T-cell (primary cell): ENCODE results near the gene YTHDF1. TPM values are rescaled to one million over a fixed set of nuclear protein-coding genes. Genes with fewer than 3 reads are reported as not detected.

Experiments
- ATAC-seq, 4 experiments: fragments of 200-7000 bp in 3 of 4; fragments of 150-1000 bp in 1 of 4; cut with Tn5 transposase; replicated peaks in 1 of 4; 1 replicate in 3 of 4; 2 replicates in 1 of 4; pipeline ENCODE4 v1.10.0; 2021; ENCODE audit warnings: moderate library complexity in 3 of 4, mild to moderate bottlenecking in 2 of 4, moderate number of reproducible peaks in 1 of 4
- CTCF ChIA-PET, 2 donors: fragments of 300-600 bp; sonication (Branson Sonifier 250); formaldehyde crosslinking; loops; one replicate each; lab custom pipeline; 2022; ENCODE audit warnings: antibody characterized with exemption in 2 of 2; lab: Charles Lee
- POLR2A ChIA-PET, 2 donors: fragments of 300-600 bp; sonication (Branson Sonifier 250); formaldehyde crosslinking; loops; one replicate each; lab custom pipeline; 2022; ENCODE audit warnings: antibody characterized with exemption in 2 of 2; lab: Charles Lee
- DNase-seq, 35 experiments: peaks; one replicate each; pipeline versions ENCODE4 v3.0.0 to v3.0.0-alpha.2; 2013 to 2023
- H3K27ac ChIP-seq: one replicate; pipeline ENCODE4 v1.5.1; 2013; ENCODE audit warnings: low read length
- H3K27me3 ChIP-seq, 2 experiments: replicated peaks in 1 of 2; 1 replicate in 1 of 2; 2 replicates in 1 of 2; pipeline versions ENCODE4 v1.6.1 to v1.7.0; 2013; ENCODE audit warnings: low read length in 1 of 2, mixed read lengths in 1 of 2; ENCODE audit not compliant: control insufficient read depth in 2 of 2, insufficient read depth in 2 of 2; ENCODE audit errors: extremely low read depth in 1 of 2
- H3K36me3 ChIP-seq, 2 donors: 1 replicate in 1 of 2; 2 replicates in 1 of 2; pipeline versions ENCODE4 v1.6.1 to v1.7.0; 2013; ENCODE audit warnings: low read length in 1 of 2; ENCODE audit not compliant: control insufficient read depth in 2 of 2, insufficient read depth in 1 of 2; ENCODE audit errors: extremely low read depth in 1 of 2
- H3K4me1 ChIP-seq, 2 experiments: 1 replicate in 1 of 2; 2 replicates in 1 of 2; pipeline versions ENCODE4 v1.6.1 to v1.7.0; 2013; ENCODE audit warnings: low read length in 2 of 2, mixed read lengths in 1 of 2; ENCODE audit not compliant: insufficient read depth in 2 of 2, control insufficient read depth in 1 of 2; ENCODE audit errors: extremely low read depth in 1 of 2
- H3K4me3 ChIP-seq, 2 donors: 1 replicate in 1 of 2; 2 replicates in 1 of 2; pipeline versions ENCODE4 v1.5.1 to v1.7.0; 2013; ENCODE audit warnings: mild to moderate bottlenecking in 2 of 2, low read length in 1 of 2, moderate library complexity in 1 of 2; ENCODE audit not compliant: control insufficient read depth in 1 of 2; ENCODE audit errors: extremely low read depth in 1 of 2
- H3K9me3 ChIP-seq: 2 replicates; pipeline ENCODE4 v1.7.0; 2013
- H3K27ac Mint-ChIP-seq, 2 donors: one replicate each; pipeline ENCODE4 v1.8.0; 2020 to 2021; ENCODE audit warnings: mild to moderate bottlenecking in 2 of 2, mixed read lengths in 2 of 2
- H3K27me3 Mint-ChIP-seq, 2 donors: one replicate each; pipeline ENCODE4 v1.8.0; 2021 to 2022; ENCODE audit warnings: mixed read lengths in 2 of 2
- H3K36me3 Mint-ChIP-seq: one replicate; pipeline ENCODE4 v1.8.0; 2021; ENCODE audit warnings: mixed read lengths
- H3K4me1 Mint-ChIP-seq, 3 donors: one replicate each; pipeline ENCODE4 v1.8.0; 2020 to 2022; ENCODE audit warnings: mixed read lengths in 3 of 3, mild to moderate bottlenecking in 1 of 3
- H3K4me3 Mint-ChIP-seq, 3 donors: one replicate each; pipeline ENCODE4 v1.8.0; 2020 to 2022; ENCODE audit warnings: mild to moderate bottlenecking in 3 of 3, mixed read lengths in 3 of 3, moderate library complexity in 3 of 3
- H3K9me3 Mint-ChIP-seq, 3 donors: one replicate each; pipeline ENCODE4 v1.8.0; 2020 to 2022; ENCODE audit warnings: mixed read lengths in 3 of 3
- WGBS: methylation state at CpG from one replicate; pipeline ENCODE4 v1.1.5; 2013; ENCODE audit warnings: missing lambda C conversion rate; ENCODE audit not compliant: insufficient coverage; 5-methylcytosine and 5-hydroxymethylcytosine counted together
- total RNA-seq, 35 experiments: library from RNA in 6 of 35; stranded (reverse) in 6 of 35; fragments of 120-200 nt in 1 of 35; gene quantifications; one replicate each; pipeline versions ENCODE4 v1.2.1 to v1.2.4 and lab custom pipeline; 2013 to 2026

Gene YTHDF1
- total RNA-seq, 5 donors from 2014 or later (not counting 1 experiment from before 2014, with no cell fraction given): 36.7 to 44.5 (median 42.2) TPM

DNA sequence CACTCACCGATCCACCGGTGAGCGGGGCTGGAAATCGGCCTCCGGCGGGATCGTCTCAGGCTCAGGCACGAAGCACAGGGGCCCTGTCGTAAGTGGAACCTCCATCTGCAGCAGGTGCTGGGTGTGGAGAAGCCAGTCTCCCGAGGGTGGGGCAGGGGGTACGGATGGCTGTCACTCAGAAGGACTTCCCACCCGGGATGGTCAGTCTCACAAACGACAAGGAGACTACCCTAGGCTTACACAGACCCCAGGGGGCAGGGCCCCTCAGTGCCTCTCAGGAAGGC, 27.8 kb downstream of the YTHDF1 start:
- Mint-ChIP-seq H3K36me3 (no peaks in the 10 kb centered on the region), H3K27ac (no peak overlapping the region), H3K4me3 (no peak overlapping the region), H3K27me3 (peaks cover 0 to 1% of the 10 kb centered on the region in 2 donors), H3K9me3 (no peaks in the 10 kb centered on the region), H3K4me1 (no peaks in the 10 kb centered on the region)
- DNase-seq (no peak), ATAC-seq (no peak)
- WGBS: 87% methylated on average over 12 of the region's 13 CpGs
- CTCF ChIA-PET: no interaction called here
- Histone ChIP-seq H3K27me3 (peaks cover 0 to 8% of the 10 kb centered on the region in 2 experiments), H3K9me3 (no peaks in the 10 kb centered on the region), H3K4me3 (no peak overlapping the region), H3K27ac (no peak overlapping the region), H3K4me1 (peaks cover 0 to 3% of the 10 kb centered on the region in 2 experiments), H3K36me3 (no peaks in the 10 kb centered on the region)
- POLR2A ChIA-PET: no interaction called here

GRCh38 chr20:63187338-63188158, 28.4 kb downstream of the YTHDF1 start:
- Mint-ChIP-seq H3K4me3 (no peak overlapping the region), H3K27me3 (peaks cover 0 to 4% of the 10 kb centered on the region in 2 donors), H3K9me3 (no peaks in the 10 kb centered on the region), H3K27ac (no peak overlapping the region), H3K4me1 (no peaks in the 10 kb centered on the region), H3K36me3 (no peaks in the 10 kb centered on the region)
- Histone ChIP-seq H3K27me3 (peaks cover 0 to 13% of the 10 kb centered on the region in 2 experiments), H3K36me3 (no peaks in the 10 kb centered on the region), H3K27ac (no peak overlapping the region), H3K4me1 (peaks cover 0 to 3% of the 10 kb centered on the region in 2 experiments), H3K9me3 (no peaks in the 10 kb centered on the region), H3K4me3 (no peak overlapping the region)
- 76% methylated on average over 4 of the region's 7 CpGs for WGBS
- ChIA-PET CTCF (no interaction called here), POLR2A (no interaction called here)
- ATAC-seq (no peak), DNase-seq (no peak)

DNA sequence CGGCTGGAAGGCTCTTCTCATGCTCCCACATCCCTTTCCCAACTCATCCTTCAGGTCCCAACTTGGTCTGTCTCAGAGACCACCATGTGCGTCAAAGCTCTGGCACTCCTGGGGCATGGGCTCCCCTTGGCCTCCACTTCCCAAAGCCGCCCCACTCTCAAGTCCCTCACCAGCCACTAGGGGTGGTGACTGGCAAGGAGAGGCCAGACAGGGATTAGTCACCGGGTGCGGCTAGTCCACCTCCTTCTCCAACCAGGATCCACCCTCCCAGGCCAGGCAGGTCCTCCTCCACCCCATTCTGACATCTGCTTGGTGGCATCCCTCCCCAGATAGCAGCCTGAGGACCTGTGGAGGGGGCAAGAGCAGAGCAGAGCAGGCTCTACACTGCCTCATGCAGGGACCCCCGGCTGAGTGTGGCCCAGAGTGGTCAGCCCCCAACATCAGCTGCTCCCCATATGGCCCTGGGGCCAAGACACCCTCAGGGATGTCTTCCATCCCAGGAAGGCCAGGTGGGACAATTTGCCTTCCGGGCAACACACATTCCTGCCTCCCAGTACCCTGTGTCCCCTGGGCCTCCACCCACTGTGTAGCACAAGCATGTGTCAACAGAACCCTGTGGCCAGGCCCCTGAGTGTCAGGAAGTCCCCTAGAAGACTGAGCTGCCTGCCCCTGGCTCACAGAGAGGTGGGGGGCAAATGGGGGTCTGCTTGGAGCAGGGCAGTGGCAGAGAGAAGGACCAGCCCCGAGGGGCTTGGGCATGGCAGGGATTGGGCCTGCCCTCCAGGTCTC, 29.2 kb downstream of the YTHDF1 start:
- Histone ChIP-seq H3K36me3 (no peaks in the 10 kb centered on the region), H3K4me1 (peaks cover 0 to 3% of the 10 kb centered on the region in 2 experiments), H3K27me3 (peaks cover 0 to 21% of the 10 kb centered on the region in 2 experiments), H3K27ac (no peak overlapping the region), H3K4me3 (no peak overlapping the region), H3K9me3 (no peaks in the 10 kb centered on the region)
- DNase-seq (no peak), ATAC-seq (no peak)
- ChIA-PET CTCF (no interaction called here), POLR2A (no interaction called here)
- H3K4me1 Mint-ChIP-seq: no peaks in the 10 kb centered on the region
- H3K27me3 Mint-ChIP-seq: peaks cover 4 to 11% of the 10 kb centered on the region in 2 donors
- WGBS: 93% methylated on average over 6 of the region's 8 CpGs
- H3K4me3 Mint-ChIP-seq: no peak overlapping the region
- no peaks in the 10 kb centered on the region for H3K9me3 Mint-ChIP-seq
- no peak overlapping the region for H3K27ac Mint-ChIP-seq
- no peaks in the 10 kb centered on the region for H3K36me3 Mint-ChIP-seq

GRCh38 chr20:63186084-63186483, 29.8 kb downstream of the YTHDF1 start:
- Mint-ChIP-seq H3K36me3 (no peaks in the 10 kb centered on the region), H3K9me3 (no peaks in the 10 kb centered on the region), H3K27ac (no peak overlapping the region), H3K27me3 (peaks cover 8 to 13% of the 10 kb centered on the region in 2 donors), H3K4me3 (no peak overlapping the region), H3K4me1 (no peaks in the 10 kb centered on the region)
- peaks cover 0 to 28% of the 10 kb centered on the region in 2 experiments for H3K27me3 ChIP-seq
- no peak overlapping the region for H3K27ac ChIP-seq
- ChIA-PET POLR2A (no interaction called here), CTCF (no interaction called here)
- DNase-seq (no peak), ATAC-seq (no peak)
- 97% methylated on average over 8 of the region's 8 CpGs for WGBS
- no peaks in the 10 kb centered on the region for H3K36me3 ChIP-seq
- no peak overlapping the region for H3K4me3 ChIP-seq
- no peaks in the 10 kb centered on the region for H3K9me3 ChIP-seq
- peaks cover 0 to 3% of the 10 kb centered on the region in 2 experiments for H3K4me1 ChIP-seq

GRCh38 chr20:63185215-63185796, 30.6 kb downstream of the YTHDF1 start:
- Histone ChIP-seq H3K36me3 (no peaks in the 10 kb centered on the region), H3K9me3 (no peaks in the 10 kb centered on the region), H3K27me3 (peaks cover 0 to 35% of the 10 kb centered on the region in 2 experiments), H3K4me3 (no peak overlapping the region), H3K27ac (no peak overlapping the region), H3K4me1 (peaks cover 0 to 10% of the 10 kb centered on the region in 2 experiments)
- 97% methylated on average over 21 of the region's 21 CpGs for WGBS
- no peaks in the 10 kb centered on the region for H3K36me3 Mint-ChIP-seq
- no peak for ATAC-seq
- DNase-seq: no peak
- POLR2A ChIA-PET: no interaction called here
- peaks cover 0 to 2% (median 0%) of the 10 kb centered on the region in 3 donors for H3K4me1 Mint-ChIP-seq
- CTCF ChIA-PET: no interaction called here
- H3K27ac Mint-ChIP-seq: no peak overlapping the region
- no peaks in the 10 kb centered on the region for H3K9me3 Mint-ChIP-seq
- H3K4me3 Mint-ChIP-seq: no peak overlapping the region
- H3K27me3 Mint-ChIP-seq: peaks cover 13 to 20% of the 10 kb centered on the region in 2 donors

GRCh38 chr20:63183422-63184146, 32.3 kb downstream of the YTHDF1 start:
- WGBS: 41% methylated on average over 10 of the region's 13 CpGs

More at GRCh38 chr20:63183422-63184146, 32.3 kb downstream of the YTHDF1 start:
- CTCF ChIA-PET: no interaction called here
- DNase-seq (peak in 27 of 35 experiments; percentile 19 to 64 (median 42)), ATAC-seq (peak in 1 of 4 experiments; percentile 49)
- Mint-ChIP-seq H3K27ac (no peak overlapping the region), H3K27me3 (peaks cover 13 to 31% of the 10 kb centered on the region in 2 donors), H3K4me3 (no peak overlapping the region), H3K9me3 (no peaks in the 10 kb centered on the region), H3K4me1 (peaks cover 0 to 6% (median 4%) of the 10 kb centered on the region in 3 donors), H3K36me3 (no peaks in the 10 kb centered on the region)
- H3K4me1 ChIP-seq: peaks cover 2 to 16% of the 10 kb centered on the region in 2 experiments
- no peaks in the 10 kb centered on the region for H3K9me3 ChIP-seq
- peaks cover 0 to 49% of the 10 kb centered on the region in 2 experiments for H3K27me3 ChIP-seq
- POLR2A ChIA-PET: no interaction called here
- no peak overlapping the region for H3K27ac ChIP-seq
- no peak overlapping the region for H3K4me3 ChIP-seq
- no peaks in the 10 kb centered on the region for H3K36me3 ChIP-seq
